ENCODE results near the gene CEP97.
"Not testable (repeated sequence)": the region's sequence is repeated elsewhere in the genome, so short reads cannot be mapped to it uniquely, and the experiment has no call there.

CEP97 gene

GRCh38 chr3:101762041-101762646 lies 37.7 kb downstream of the CEP97 start:
- DNase-seq (ENCODE audit: extremely low read depth, low read depth), result no peak
- no peak for TF ChIP-seq CTCF (IDR thresholded peaks at IDR 0.05; ENCODE audit: low read depth, low read length)

- not testable (repeated sequence) for DNase-seq (ENCODE audit: extremely low read depth, low read depth)
These were observed 53.4 kb downstream of the CEP97 start for GRCh38 chr3:101777745-101778281.

GRCh38 chr3:101778385-101779046 lies 54.1 kb downstream of the CEP97 start:
- TF ChIP-seq CTCF (IDR thresholded peaks at IDR 0.05; ENCODE audit: low read depth, low read length), result no peak
- no peak for DNase-seq (ENCODE audit: extremely low read depth, low read depth)

GRCh38 chr3:101779047-101779821 lies 54.8 kb downstream of the CEP97 start, which contains the start of gene NXPE3:
Gene NXPE3 (plus strand): TSS chr3:101779211. CDS start chr3:101785597, 6,386 bp downstream.
- DNase-seq (ENCODE audit: extremely low read depth, low read depth), result peak; percentile 31
- TF ChIP-seq CTCF (IDR thresholded peaks at IDR 0.05; ENCODE audit: low read depth, low read length), result no peak

- DNase-seq (ENCODE audit: extremely low read depth, low read depth), result no peak
- no peak for TF ChIP-seq CTCF (IDR thresholded peaks at IDR 0.05; ENCODE audit: low read depth, low read length)
These were observed 55.5 kb downstream of the CEP97 start for GRCh38 chr3:101779822-101780381.

GRCh38 chr3:101780661-101781060 lies 56.2 kb downstream of the CEP97 start:
- TF ChIP-seq CTCF (IDR thresholded peaks at IDR 0.05; ENCODE audit: low read depth, low read length), result no peak
- peak; percentile 52 for DNase-seq (ENCODE audit: extremely low read depth, low read depth)

GRCh38 chr3:101781166-101781565 lies 56.8 kb downstream of the CEP97 start:
- no peak for DNase-seq (ENCODE audit: extremely low read depth, low read depth)
- TF ChIP-seq CTCF (IDR thresholded peaks at IDR 0.05; ENCODE audit: low read depth, low read length), result no peak
